Measurements from ENCODE around the gene KCNC1. TPM values are rescaled to one million over a fixed set of nuclear protein-coding genes. Genes with fewer than 3 reads are reported as not detected.

The KCNC1 gene
- total and polyA plus RNA-seq, 2 experiments from 2014 or later: 0.11 TPM; not detected in 1

DNA sequence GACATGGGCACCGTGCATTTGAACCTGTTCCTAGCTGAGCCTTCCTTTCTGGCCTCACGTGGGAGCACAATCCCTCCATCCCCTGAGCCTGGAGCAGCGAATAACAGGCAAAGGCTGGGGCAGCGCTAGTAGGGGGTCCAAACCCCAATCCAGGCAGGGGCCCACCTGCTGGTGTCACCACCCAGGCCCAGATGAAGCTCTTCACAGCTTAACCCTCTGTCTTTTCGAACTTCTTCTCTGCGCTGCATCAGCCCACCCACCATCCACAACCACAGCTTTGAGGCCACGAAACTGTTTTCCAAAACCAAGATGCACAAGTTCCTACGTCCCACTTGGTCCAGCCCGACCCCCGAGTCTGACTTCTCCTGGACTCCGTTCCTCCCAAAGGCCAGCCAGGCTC lies 11.5 kb downstream of the KCNC1 start:
- H3K4me3 Mint-ChIP-seq: no peak overlapping the region
- H3K36me3 Mint-ChIP-seq (ENCODE audit: low read depth): no peaks in the 10 kb centered on the region
- ATAC-seq: no peak
- Histone ChIP-seq H3K79me2 (replicated peaks; ENCODE audit: insufficient read depth) (no peaks in the 10 kb centered on the region), H3K9me2 (ENCODE audit: insufficient read depth) (no peaks in the 10 kb centered on the region), H2AFZ (no peak overlapping the region), H4K20me1 (replicated peaks; ENCODE audit: insufficient read depth) (no peaks in the 10 kb centered on the region), H3F3A (replicated peaks; ENCODE audit: low read depth) (no peaks in the 10 kb centered on the region), H3K27ac (ENCODE audit: low read depth) (no peak overlapping the region), H3K4me3 (no peak overlapping the region), H3K4me2 (no peak overlapping the region), H3K4me1 (ENCODE audit: insufficient read depth) (no peaks in the 10 kb centered on the region), H3K27me3 (ENCODE audit: insufficient read depth) (no peaks in the 10 kb centered on the region), H3K36me3 (ENCODE audit: insufficient read depth) (no peaks in the 10 kb centered on the region)
- no peaks in the 10 kb centered on the region for H3K9me3 Mint-ChIP-seq
- DNase-seq (ENCODE audit: low spot score): no peak
- H3K27ac Mint-ChIP-seq: no peak overlapping the region
- TF ChIP-seq, protein P1, sequence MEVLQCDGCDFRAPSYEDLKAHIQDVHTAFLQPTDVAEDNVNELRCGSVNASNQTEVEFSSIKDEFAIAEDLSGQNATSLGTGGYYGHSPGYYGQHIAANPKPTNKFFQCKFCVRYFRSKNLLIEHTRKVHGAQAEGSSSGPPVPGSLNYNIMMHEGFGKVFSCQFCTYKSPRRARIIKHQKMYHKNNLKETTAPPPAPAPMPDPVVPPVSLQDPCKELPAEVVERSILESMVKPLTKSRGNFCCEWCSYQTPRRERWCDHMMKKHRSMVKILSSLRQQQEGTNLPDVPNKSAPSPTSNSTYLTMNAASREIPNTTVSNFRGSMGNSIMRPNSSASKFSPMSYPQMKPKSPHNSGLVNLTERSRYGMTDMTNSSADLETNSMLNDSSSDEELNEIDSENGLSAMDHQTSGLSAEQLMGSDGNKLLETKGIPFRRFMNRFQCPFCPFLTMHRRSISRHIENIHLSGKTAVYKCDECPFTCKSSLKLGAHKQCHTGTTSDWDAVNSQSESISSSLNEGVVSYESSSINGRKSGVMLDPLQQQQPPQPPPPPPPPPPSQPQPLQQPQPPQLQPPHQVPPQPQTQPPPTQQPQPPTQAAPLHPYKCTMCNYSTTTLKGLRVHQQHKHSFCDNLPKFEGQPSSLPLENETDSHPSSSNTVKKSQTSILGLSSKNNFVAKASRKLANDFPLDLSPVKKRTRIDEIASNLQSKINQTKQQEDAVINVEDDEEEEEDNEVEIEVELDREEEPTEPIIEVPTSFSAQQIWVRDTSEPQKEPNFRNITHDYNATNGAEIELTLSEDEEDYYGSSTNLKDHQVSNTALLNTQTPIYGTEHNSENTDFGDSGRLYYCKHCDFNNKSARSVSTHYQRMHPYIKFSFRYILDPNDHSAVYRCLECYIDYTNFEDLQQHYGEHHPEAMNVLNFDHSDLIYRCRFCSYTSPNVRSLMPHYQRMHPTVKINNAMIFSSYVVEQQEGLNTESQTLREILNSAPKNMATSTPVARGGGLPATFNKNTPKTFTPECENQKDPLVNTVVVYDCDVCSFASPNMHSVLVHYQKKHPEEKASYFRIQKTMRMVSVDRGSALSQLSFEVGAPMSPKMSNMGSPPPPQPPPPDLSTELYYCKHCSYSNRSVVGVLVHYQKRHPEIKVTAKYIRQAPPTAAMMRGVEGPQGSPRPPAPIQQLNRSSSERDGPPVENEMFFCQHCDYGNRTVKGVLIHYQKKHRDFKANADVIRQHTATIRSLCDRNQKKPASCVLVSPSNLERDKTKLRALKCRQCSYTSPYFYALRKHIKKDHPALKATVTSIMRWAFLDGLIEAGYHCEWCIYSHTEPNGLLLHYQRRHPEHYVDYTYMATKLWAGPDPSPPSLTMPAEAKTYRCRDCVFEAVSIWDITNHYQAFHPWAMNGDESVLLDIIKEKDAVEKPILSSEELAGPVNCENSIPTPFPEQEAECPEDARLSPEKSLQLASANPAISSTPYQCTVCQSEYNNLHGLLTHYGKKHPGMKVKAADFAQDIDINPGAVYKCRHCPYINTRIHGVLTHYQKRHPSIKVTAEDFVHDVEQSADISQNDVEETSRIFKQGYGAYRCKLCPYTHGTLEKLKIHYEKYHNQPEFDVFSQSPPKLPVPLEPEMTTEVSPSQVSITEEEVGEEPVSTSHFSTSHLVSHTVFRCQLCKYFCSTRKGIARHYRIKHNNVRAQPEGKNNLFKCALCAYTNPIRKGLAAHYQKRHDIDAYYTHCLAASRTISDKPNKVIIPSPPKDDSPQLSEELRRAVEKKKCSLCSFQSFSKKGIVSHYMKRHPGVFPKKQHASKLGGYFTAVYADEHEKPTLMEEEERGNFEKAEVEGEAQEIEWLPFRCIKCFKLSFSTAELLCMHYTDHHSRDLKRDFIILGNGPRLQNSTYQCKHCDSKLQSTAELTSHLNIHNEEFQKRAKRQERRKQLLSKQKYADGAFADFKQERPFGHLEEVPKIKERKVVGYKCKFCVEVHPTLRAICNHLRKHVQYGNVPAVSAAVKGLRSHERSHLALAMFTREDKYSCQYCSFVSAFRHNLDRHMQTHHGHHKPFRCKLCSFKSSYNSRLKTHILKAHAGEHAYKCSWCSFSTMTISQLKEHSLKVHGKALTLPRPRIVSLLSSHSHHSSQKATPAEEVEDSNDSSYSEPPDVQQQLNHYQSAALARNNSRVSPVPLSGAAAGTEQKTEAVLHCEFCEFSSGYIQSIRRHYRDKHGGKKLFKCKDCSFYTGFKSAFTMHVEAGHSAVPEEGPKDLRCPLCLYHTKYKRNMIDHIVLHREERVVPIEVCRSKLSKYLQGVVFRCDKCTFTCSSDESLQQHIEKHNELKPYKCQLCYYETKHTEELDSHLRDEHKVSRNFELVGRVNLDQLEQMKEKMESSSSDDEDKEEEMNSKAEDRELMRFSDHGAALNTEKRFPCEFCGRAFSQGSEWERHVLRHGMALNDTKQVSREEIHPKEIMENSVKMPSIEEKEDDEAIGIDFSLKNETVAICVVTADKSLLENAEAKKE (CRISPR knock-in tag; IDR thresholded peaks at IDR 0.05): no peak
- TF ChIP-seq, protein P2, sequence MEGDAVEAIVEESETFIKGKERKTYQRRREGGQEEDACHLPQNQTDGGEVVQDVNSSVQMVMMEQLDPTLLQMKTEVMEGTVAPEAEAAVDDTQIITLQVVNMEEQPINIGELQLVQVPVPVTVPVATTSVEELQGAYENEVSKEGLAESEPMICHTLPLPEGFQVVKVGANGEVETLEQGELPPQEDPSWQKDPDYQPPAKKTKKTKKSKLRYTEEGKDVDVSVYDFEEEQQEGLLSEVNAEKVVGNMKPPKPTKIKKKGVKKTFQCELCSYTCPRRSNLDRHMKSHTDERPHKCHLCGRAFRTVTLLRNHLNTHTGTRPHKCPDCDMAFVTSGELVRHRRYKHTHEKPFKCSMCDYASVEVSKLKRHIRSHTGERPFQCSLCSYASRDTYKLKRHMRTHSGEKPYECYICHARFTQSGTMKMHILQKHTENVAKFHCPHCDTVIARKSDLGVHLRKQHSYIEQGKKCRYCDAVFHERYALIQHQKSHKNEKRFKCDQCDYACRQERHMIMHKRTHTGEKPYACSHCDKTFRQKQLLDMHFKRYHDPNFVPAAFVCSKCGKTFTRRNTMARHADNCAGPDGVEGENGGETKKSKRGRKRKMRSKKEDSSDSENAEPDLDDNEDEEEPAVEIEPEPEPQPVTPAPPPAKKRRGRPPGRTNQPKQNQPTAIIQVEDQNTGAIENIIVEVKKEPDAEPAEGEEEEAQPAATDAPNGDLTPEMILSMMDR (conservative IDR thresholded peaks at IDR 0.05; ENCODE audit: low read depth in 2 of 2): no peak
- TF ChIP-seq EZH2 (IDR thresholded peaks at IDR 0.05; ENCODE audit: low read depth, unreplicated experiment) (no peak), NANOG (IDR thresholded peaks at IDR 0.05; ENCODE audit: borderline replicate concordance) (no peak), ZNF331 (CRISPR knock-in tag; IDR thresholded peaks at IDR 0.05; ENCODE audit: low read depth) (no peak), ZNF114 (CRISPR knock-in tag; IDR thresholded peaks at IDR 0.05) (no peak), STAT1 (IDR thresholded peaks at IDR 0.05; ENCODE audit: unreplicated experiment) (no peak), JUNB (IDR thresholded peaks at IDR 0.05; ENCODE audit: unreplicated experiment) (no peak), CREB1 (CRISPR knock-in tag; IDR thresholded peaks at IDR 0.05; ENCODE audit: low read depth) (no peak)
- TF ChIP-seq, protein P3, sequence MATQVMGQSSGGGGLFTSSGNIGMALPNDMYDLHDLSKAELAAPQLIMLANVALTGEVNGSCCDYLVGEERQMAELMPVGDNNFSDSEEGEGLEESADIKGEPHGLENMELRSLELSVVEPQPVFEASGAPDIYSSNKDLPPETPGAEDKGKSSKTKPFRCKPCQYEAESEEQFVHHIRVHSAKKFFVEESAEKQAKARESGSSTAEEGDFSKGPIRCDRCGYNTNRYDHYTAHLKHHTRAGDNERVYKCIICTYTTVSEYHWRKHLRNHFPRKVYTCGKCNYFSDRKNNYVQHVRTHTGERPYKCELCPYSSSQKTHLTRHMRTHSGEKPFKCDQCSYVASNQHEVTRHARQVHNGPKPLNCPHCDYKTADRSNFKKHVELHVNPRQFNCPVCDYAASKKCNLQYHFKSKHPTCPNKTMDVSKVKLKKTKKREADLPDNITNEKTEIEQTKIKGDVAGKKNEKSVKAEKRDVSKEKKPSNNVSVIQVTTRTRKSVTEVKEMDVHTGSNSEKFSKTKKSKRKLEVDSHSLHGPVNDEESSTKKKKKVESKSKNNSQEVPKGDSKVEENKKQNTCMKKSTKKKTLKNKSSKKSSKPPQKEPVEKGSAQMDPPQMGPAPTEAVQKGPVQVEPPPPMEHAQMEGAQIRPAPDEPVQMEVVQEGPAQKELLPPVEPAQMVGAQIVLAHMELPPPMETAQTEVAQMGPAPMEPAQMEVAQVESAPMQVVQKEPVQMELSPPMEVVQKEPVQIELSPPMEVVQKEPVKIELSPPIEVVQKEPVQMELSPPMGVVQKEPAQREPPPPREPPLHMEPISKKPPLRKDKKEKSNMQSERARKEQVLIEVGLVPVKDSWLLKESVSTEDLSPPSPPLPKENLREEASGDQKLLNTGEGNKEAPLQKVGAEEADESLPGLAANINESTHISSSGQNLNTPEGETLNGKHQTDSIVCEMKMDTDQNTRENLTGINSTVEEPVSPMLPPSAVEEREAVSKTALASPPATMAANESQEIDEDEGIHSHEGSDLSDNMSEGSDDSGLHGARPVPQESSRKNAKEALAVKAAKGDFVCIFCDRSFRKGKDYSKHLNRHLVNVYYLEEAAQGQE (IDR thresholded peaks at IDR 0.05; ENCODE audit: unreplicated experiment): no peak
- H3K27me3 Mint-ChIP-seq (ENCODE audit: insufficient read depth, low read depth, poor library complexity): peaks cover 13% of the 10 kb centered on the region
- no peaks in the 10 kb centered on the region for H3K4me1 Mint-ChIP-seq

Measured in GM23338 (cell line).